Activated naive CD8-positive, alpha-beta T cell treated with anti-CD3 and anti-CD28 coated beads, Interleukin-2, amount 10 ng/mL, durations not matched to agents 7 days and 5 days (primary cell): ENCODE results near the gene COL28A1. TPM values are rescaled to one million over a fixed set of nuclear protein-coding genes. Genes with fewer than 3 reads are reported as not detected.

Source experiments
- ATAC-seq: fragments of 150-1000 bp; cut with Tn5 transposase; one replicate; pipeline ENCODE4 v1.10.0; 2021; ENCODE audit warnings: low read depth, moderate library complexity
- POLR2A ChIA-PET: fragments of 350-600 bp; sonication (Branson Sonifier 250); formaldehyde crosslinking; loops from one replicate; lab custom pipeline; 2021; ENCODE audit warnings: antibody characterized with exemption; lab: Charles Lee
- DNase-seq: peaks from one replicate; pipeline ENCODE4 v3.0.0; 2021
- H3K27ac Mint-ChIP-seq: one replicate; pipeline ENCODE4 v1.8.0; 2022; ENCODE audit warnings: mild to moderate bottlenecking, mixed read lengths
- H3K27me3 Mint-ChIP-seq: one replicate; pipeline ENCODE4 v1.8.0; 2022; ENCODE audit warnings: mild to moderate bottlenecking, moderate library complexity, mixed read lengths
- H3K36me3 Mint-ChIP-seq: one replicate; pipeline ENCODE4 v1.8.0; 2021; ENCODE audit warnings: mild to moderate bottlenecking, mixed read lengths
- H3K4me1 Mint-ChIP-seq: one replicate; pipeline ENCODE4 v1.8.0; 2021; ENCODE audit warnings: mixed read lengths
- H3K4me3 Mint-ChIP-seq: one replicate; pipeline ENCODE4 v1.8.0; 2022; ENCODE audit warnings: mild to moderate bottlenecking, moderate library complexity, mixed read lengths
- H3K9me3 Mint-ChIP-seq: one replicate; pipeline ENCODE4 v1.8.0; 2021; ENCODE audit warnings: mixed read lengths
- total RNA-seq, 2 experiments: library from RNA; stranded (reverse); gene quantifications; one replicate each; pipeline ENCODE4 v1.2.3, GENCODE V29; 2021

Gene COL28A1
- not detected for total RNA-seq

DNA sequence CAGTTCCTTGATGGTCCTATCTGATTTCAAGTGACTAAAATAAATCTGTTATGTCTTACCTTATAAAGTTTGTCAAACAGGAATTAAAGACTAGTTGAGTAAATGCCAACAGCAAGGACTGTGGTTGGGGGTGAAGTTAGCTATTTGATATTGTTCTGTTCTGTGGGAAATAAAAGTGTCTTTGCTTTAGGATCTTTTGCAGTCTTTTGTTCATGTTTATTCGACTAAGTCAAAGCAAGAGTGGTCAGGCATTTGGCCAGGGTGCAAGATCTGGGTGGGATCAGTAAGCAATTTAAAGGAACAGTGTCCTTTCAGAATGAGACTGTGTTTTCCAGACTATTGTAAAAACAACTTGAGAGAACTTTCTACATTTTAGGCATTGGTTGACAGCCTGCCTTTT lies at the start of gene COL28A1:
TSS of gene COL28A1 (minus strand) at position 183 of the 400 bp plus-strand sequence. CDS start 2,998 bp downstream, outside the sequence.
- peaks cover 4% of the 10 kb centered on the region for H3K9me3 Mint-ChIP-seq
- DNase-seq: no peak
- H3K36me3 Mint-ChIP-seq: no peaks in the 10 kb centered on the region

DNA sequence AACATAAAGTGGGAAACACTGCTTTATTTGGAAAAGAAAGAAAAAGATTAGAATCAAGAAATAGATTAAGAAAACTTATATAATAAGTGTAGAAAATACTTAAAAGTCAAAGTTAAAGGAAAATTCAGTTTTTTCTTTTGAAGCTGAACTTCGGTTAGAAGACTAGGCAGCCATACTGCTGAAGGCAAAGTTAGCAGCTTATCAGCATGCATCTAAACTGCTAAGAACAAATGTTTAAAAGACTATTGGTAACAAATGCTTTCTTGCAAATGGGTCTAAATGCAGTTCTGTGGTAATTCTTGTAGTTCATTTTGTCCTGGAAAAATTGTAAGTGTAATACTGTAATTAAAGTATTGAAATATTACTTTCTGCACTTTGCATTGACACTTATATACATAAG lies 49.0 kb upstream of the COL28A1 start:
- peaks cover 4% of the 10 kb centered on the region for H3K4me1 Mint-ChIP-seq
- DNase-seq (no peak), ATAC-seq (no peak)
- no peaks in the 10 kb centered on the region for H3K27me3 Mint-ChIP-seq
- peaks cover 10% of the 10 kb centered on the region for H3K36me3 Mint-ChIP-seq
- no peak overlapping the region for H3K27ac Mint-ChIP-seq
- POLR2A ChIA-PET: no interaction called here
- H3K9me3 Mint-ChIP-seq: no peaks in the 10 kb centered on the region
- H3K4me3 Mint-ChIP-seq: no peak overlapping the region

More for the DNA sequence above, at the start of gene COL28A1:
- H3K4me1 Mint-ChIP-seq: no peaks in the 10 kb centered on the region
- ATAC-seq: no peak
- no peak within 1 kb of the TSS for H3K27ac Mint-ChIP-seq
- POLR2A ChIA-PET: no interaction called here
- no peak within 1 kb of the TSS for H3K4me3 Mint-ChIP-seq
- H3K27me3 Mint-ChIP-seq: peaks cover 9% of the 10 kb centered on the region

DNA sequence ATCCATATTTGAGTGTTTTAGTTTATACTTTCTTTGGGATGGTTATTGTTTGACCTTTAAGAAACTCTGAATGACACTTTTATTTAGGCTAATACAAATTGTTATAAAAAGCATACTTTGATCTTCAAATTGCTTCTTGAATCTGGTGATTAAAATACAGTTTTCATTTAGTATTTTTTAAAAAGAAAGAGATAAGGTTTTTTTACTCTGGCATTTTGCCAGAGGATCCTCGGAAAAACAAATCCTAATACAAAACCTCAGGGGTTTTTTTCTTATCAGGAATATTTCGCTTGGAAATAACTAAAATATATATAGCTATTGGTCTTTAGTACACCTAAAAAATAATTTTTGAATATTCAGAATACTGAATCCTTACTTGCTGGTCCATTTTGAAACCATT lies 48.1 kb upstream of the COL28A1 start:
- DNase-seq (no peak), ATAC-seq (no peak)
- POLR2A ChIA-PET: no interaction called here
- Mint-ChIP-seq H3K4me1 (peaks cover 4% of the 10 kb centered on the region), H3K4me3 (no peak overlapping the region), H3K27me3 (no peaks in the 10 kb centered on the region), H3K9me3 (no peaks in the 10 kb centered on the region), H3K36me3 (peaks cover 14% of the 10 kb centered on the region), H3K27ac (no peak overlapping the region)

GRCh38 chr7:7582596-7582995 lies 46.9 kb upstream of the COL28A1 start:
- Mint-ChIP-seq H3K27me3 (no peaks in the 10 kb centered on the region), H3K4me1 (peaks cover 3% of the 10 kb centered on the region), H3K36me3 (peaks cover 14% of the 10 kb centered on the region), H3K27ac (no peak overlapping the region), H3K9me3 (no peaks in the 10 kb centered on the region), H3K4me3 (no peak overlapping the region)
- POLR2A ChIA-PET: no interaction called here
- no peak for DNase-seq
- no peak for ATAC-seq

- Mint-ChIP-seq H3K27ac (no peak overlapping the region), H3K9me3 (no peaks in the 10 kb centered on the region), H3K4me3 (no peak overlapping the region), H3K4me1 (peaks cover 3% of the 10 kb centered on the region), H3K36me3 (peaks cover 10% of the 10 kb centered on the region), H3K27me3 (no peaks in the 10 kb centered on the region)
- ATAC-seq (no peak), DNase-seq (no peak)
- POLR2A ChIA-PET: no interaction called here
These were observed 46.0 kb upstream of the COL28A1 start for GRCh38 chr7:7581531-7582179.

GRCh38 chr7:7579638-7580037 lies 44.0 kb upstream of the COL28A1 start:
- POLR2A ChIA-PET: no interaction called here
- DNase-seq: no peak
- Mint-ChIP-seq H3K9me3 (no peaks in the 10 kb centered on the region), H3K27me3 (no peaks in the 10 kb centered on the region), H3K36me3 (peaks cover 17% of the 10 kb centered on the region), H3K4me1 (peaks cover 2% of the 10 kb centered on the region), H3K4me3 (no peak overlapping the region), H3K27ac (no peak overlapping the region)
- ATAC-seq: no peak

DNA sequence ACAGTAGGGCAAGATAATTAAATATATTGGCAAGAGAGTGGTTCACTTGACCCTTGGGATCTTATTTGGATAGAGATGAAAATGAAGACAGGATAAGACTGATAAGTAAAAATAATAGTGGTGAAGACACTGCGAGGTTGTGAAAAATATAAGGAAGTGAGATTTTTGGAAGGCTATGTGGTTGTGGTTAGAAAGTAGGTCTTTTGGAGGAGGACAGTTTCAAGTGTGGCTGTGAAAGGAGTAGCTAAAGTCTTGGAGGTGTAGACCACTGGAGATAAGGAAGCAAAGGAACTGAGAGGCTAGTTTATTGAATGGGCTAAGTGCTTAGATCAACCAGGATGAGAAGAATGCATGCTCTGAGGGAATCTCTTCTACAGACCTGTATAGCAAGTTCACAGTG lies 42.2 kb upstream of the COL28A1 start:
- H3K27me3 Mint-ChIP-seq: no peaks in the 10 kb centered on the region
- no peak overlapping the region for H3K27ac Mint-ChIP-seq
- no peak for ATAC-seq
- no peak overlapping the region for H3K4me3 Mint-ChIP-seq
- H3K4me1 Mint-ChIP-seq: peaks cover 3% of the 10 kb centered on the region
- no peaks in the 10 kb centered on the region for H3K9me3 Mint-ChIP-seq
- POLR2A ChIA-PET: no interaction called here
- DNase-seq: no peak
- H3K36me3 Mint-ChIP-seq: peaks cover 31% of the 10 kb centered on the region

DNA sequence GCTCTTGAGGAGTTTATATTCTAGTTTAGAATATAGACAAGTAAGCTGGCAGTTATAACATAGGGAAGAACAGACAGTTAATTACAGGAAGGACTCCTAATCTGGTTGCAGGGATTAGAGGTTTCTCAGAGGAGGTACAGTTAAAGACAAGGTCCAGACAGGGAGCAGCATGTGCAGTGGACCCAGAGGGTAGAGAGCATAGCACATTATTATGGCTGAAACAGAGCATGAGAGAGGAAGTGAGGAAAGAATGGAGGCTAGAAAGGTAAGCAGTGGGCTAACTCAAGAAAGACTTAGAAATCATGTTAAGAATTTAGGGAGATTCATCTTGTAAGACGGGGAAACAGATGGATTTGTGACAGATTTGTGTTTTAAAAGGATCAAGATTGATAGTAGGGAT lies 40.7 kb upstream of the COL28A1 start:
- H3K4me3 Mint-ChIP-seq: no peak overlapping the region
- H3K27me3 Mint-ChIP-seq: no peaks in the 10 kb centered on the region
- peaks cover 34% of the 10 kb centered on the region for H3K36me3 Mint-ChIP-seq
- no peaks in the 10 kb centered on the region for H3K9me3 Mint-ChIP-seq
- H3K4me1 Mint-ChIP-seq: peaks cover 7% of the 10 kb centered on the region
- H3K27ac Mint-ChIP-seq: no peak overlapping the region
- DNase-seq (no peak), ATAC-seq (no peak)
- POLR2A ChIA-PET: no interaction called here

GRCh38 chr7:7573701-7574100 lies 38.0 kb upstream of the COL28A1 start:
- Mint-ChIP-seq H3K27me3 (no peaks in the 10 kb centered on the region), H3K36me3 (peaks cover 41% of the 10 kb centered on the region), H3K27ac (no peak overlapping the region), H3K9me3 (no peaks in the 10 kb centered on the region), H3K4me3 (no peak overlapping the region), H3K4me1 (peaks cover 20% of the 10 kb centered on the region)
- DNase-seq: no peak
- POLR2A ChIA-PET: no interaction called here
- no peak for ATAC-seq

DNA sequence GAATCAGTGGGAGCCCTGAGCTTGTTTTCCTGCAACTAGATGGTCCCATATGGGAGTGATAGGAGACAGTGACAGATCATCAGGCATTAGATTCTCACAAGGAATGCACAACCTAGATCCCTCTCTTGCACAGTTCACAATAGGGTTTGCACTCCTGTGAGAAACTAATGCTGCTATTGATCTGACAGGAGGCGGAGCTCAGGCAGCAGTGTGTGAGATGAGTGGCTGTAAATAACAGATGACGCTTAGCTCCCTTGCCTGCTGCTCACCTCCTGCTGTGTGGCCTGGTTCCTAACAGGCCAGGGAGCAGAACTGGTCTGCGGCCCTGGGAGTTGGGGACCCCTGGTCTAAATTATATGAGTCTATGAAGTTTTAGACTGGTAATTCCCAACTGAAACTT lies 34.9 kb upstream of the COL28A1 start:
- POLR2A ChIA-PET: no interaction called here
- no peaks in the 10 kb centered on the region for H3K27me3 Mint-ChIP-seq
- DNase-seq: no peak
- no peak overlapping the region for H3K27ac Mint-ChIP-seq
- no peaks in the 10 kb centered on the region for H3K9me3 Mint-ChIP-seq
- peaks cover 29% of the 10 kb centered on the region for H3K4me1 Mint-ChIP-seq
- no peak for ATAC-seq
- no peak overlapping the region for H3K4me3 Mint-ChIP-seq
- peaks cover 38% of the 10 kb centered on the region for H3K36me3 Mint-ChIP-seq

DNA sequence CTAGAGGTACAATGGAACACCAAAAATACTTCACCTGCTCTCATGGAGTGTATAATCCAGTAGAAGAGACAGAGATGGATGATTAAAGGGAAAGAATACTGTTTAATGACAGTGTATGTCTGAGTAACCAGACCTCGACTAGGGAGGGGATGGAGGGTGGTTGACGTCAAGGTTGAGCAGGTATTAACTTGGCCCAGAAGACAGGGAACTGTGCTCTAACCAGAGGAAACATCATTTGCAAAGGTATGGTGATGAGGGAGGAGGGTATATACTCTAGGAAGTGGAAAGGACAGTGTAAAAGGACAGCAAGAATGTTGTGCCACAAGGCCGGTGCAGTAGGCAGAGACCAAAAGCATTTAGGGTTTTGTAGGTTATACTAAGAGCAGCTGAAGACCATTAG lies 33.9 kb upstream of the COL28A1 start:
- DNase-seq (no peak), ATAC-seq (no peak)
- peaks cover 34% of the 10 kb centered on the region for H3K36me3 Mint-ChIP-seq
- no peaks in the 10 kb centered on the region for H3K9me3 Mint-ChIP-seq
- peak overlapping the region; percentile 82 for H3K4me3 Mint-ChIP-seq
- POLR2A ChIA-PET: no interaction called here
- peaks cover 29% of the 10 kb centered on the region for H3K4me1 Mint-ChIP-seq
- peak overlapping the region; percentile 87 for H3K27ac Mint-ChIP-seq
- H3K27me3 Mint-ChIP-seq: no peaks in the 10 kb centered on the region

- H3K4me1 Mint-ChIP-seq: peaks cover 29% of the 10 kb centered on the region
- DNase-seq: no peak
- no peaks in the 10 kb centered on the region for H3K27me3 Mint-ChIP-seq
- H3K4me3 Mint-ChIP-seq: peak overlapping the region; percentile 82
- H3K9me3 Mint-ChIP-seq: no peaks in the 10 kb centered on the region
- peak overlapping the region; percentile 87 for H3K27ac Mint-ChIP-seq
- H3K36me3 Mint-ChIP-seq: peaks cover 30% of the 10 kb centered on the region
- ATAC-seq: peak; percentile 49
- POLR2A ChIA-PET: interaction anchor here (1.1 to 2.1 kb wide), 4 partner anchors 71 to 630 kb away, joined by 3 to 14 read pairs (median 3); partner anchors contain the start of genes GLCCI1 and UMAD1
These were observed 33.4 kb upstream of the COL28A1 start for GRCh38 chr7:7569081-7569527.

DNA sequence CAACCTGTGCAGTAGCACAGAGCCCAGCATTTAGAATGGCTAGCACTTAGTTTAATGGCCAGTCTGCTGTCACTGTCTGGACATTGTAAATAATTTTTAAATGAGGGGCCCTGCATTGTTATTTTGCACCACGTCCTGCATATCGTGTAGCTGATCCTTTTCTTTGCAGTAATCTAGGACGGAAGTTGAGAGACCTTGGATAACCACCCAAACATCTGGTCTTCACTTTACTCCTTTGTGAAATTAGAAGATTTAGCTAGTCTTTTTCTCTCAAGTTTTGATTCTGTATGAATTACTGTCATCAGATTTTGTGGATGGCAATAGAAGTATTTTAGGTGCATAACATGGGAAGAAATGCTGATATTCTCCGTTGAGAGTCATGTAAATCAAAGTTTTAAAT lies 32.9 kb upstream of the COL28A1 start:
- H3K4me3 Mint-ChIP-seq: peak overlapping the region; percentile 82
- ATAC-seq (no peak), DNase-seq (no peak)
- no peaks in the 10 kb centered on the region for H3K9me3 Mint-ChIP-seq
- H3K27ac Mint-ChIP-seq: peak overlapping the region; percentile 87
- H3K36me3 Mint-ChIP-seq: peaks cover 24% of the 10 kb centered on the region
- H3K4me1 Mint-ChIP-seq: peaks cover 29% of the 10 kb centered on the region
- POLR2A ChIA-PET: interaction anchor here (0.6 to 2.1 kb wide), 7 partner anchors 72 to 630 kb away, joined by 3 to 14 read pairs (median 3); partner anchors contain the start of genes C1GALT1, GLCCI1 and UMAD1
- no peaks in the 10 kb centered on the region for H3K27me3 Mint-ChIP-seq

DNA sequence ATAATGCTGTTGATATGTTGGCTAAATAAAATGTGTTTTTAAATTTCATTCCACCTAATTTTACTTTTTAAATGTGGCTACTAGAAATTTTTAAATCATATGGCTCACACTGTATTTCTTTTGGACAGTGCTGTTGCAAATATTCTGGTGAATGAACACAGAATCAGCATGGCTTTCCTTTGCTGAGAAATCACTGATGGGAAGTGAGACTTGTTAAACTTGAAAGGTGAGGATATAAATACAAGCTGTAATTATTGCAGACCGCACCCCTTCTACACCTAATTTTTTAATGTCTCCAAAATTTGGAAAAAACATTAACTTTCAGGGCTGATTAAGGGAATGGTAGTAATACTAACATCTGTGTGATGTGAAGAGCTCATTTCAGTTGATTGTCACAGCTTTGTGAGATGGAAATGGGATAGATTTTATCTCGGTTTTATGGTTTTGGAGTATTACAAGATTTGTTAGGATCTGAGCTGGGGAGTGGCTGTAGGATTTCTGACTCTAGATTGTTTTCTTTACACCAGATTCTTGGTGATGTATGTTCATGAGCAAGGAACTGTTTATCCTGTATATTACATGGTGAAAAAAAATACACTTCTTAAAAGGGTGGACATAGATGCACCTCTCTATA lies 32.3 kb upstream of the COL28A1 start:
- H3K36me3 Mint-ChIP-seq: peaks cover 19% of the 10 kb centered on the region
- H3K27me3 Mint-ChIP-seq: no peaks in the 10 kb centered on the region

More for the DNA sequence above, 32.3 kb upstream of the COL28A1 start:
- Mint-ChIP-seq H3K4me3 (peak overlapping the region; percentile 82), H3K27ac (peak overlapping the region; percentile 87), H3K4me1 (peaks cover 29% of the 10 kb centered on the region), H3K9me3 (no peaks in the 10 kb centered on the region)
- POLR2A ChIA-PET: interaction anchor here (0.6 to 2.1 kb wide), 7 partner anchors 72 to 631 kb away, joined by 3 to 14 read pairs (median 3); partner anchors contain the start of genes C1GALT1, GLCCI1 and UMAD1
- DNase-seq: no peak
- no peak for ATAC-seq
